SW480 (cell line): ENCODE measurements around the gene DLST.
"Not testable (repeated sequence)": the region's sequence is repeated elsewhere in the genome, so short reads cannot be mapped to it uniquely, and the experiment has no call there.

ENCODE experiments used
- DNase-seq: peaks from one replicate; pipeline ENCODE4 v3.0.0-alpha.2; 2016; ENCODE audit warnings: low spot score

Gene DLST

GRCh38 chr14:74918380-74918779 is 36.7 kb downstream of the DLST start:
- DNase-seq: no peak

GRCh38 chr14:74919421-74920165 is 37.9 kb downstream of the DLST start:
- DNase-seq: no peak

- no peak for DNase-seq
These were observed 38.6 kb downstream of the DLST start for GRCh38 chr14:74920281-74920680.

GRCh38 chr14:74921053-74921620 is 39.4 kb downstream of the DLST start:
- no peak for DNase-seq

- no peak for DNase-seq
These were observed 40.5 kb downstream of the DLST start for GRCh38 chr14:74921987-74922751.

GRCh38 chr14:74922752-74923401 is 41.2 kb downstream of the DLST start, which contains the start of gene RPS6KL1:
RPS6KL1 (minus strand) TSS chr14:74923260; CDS start chr14:74921541, 1,719 bp downstream.
- DNase-seq: peak; percentile 85

- no peak for DNase-seq
These were observed 42.3 kb downstream of the DLST start for GRCh38 chr14:74924061-74924460.

- DNase-seq: no peak
These were observed 45.5 kb downstream of the DLST start for GRCh38 chr14:74927225-74927624.

GRCh38 chr14:74929242-74929641 is 47.5 kb downstream of the DLST start:
- no peak for DNase-seq

GRCh38 chr14:74931744-74932143 is 50.0 kb downstream of the DLST start:
- not testable (repeated sequence) for DNase-seq

- no peak for DNase-seq
These were observed 50.7 kb downstream of the DLST start for GRCh38 chr14:74932401-74932901.

GRCh38 chr14:74932936-74933335 is 51.2 kb downstream of the DLST start:
- DNase-seq: not testable (repeated sequence)

GRCh38 chr14:74934041-74934440 is 52.3 kb downstream of the DLST start:
- DNase-seq: no peak

- DNase-seq: no peak
These were observed 53.0 kb downstream of the DLST start for GRCh38 chr14:74934476-74935359.

- DNase-seq: no peak
These were observed 53.6 kb downstream of the DLST start for GRCh38 chr14:74935360-74935680.

GRCh38 chr14:74936151-74936550 is 54.4 kb downstream of the DLST start:
- no peak for DNase-seq

GRCh38 chr14:74936731-74937130 is 55.0 kb downstream of the DLST start:
- DNase-seq: no peak

- DNase-seq: peak; percentile 85
These were observed 55.5 kb downstream of the DLST start for GRCh38 chr14:74937171-74937570.

- no peak for DNase-seq
These were observed 57.1 kb downstream of the DLST start for GRCh38 chr14:74938531-74939495.

- no peak for DNase-seq
These were observed 59.3 kb downstream of the DLST start for GRCh38 chr14:74940956-74941565.
